Nephron progenitor cell (in vitro differentiated cells): Measurements from ENCODE around the gene CNTNAP4.

ENCODE experiments used
- DNase-seq: peaks from one replicate; pipeline ENCODE4 v3.0.0; 2021
- H3K27ac Mint-ChIP-seq: 2 replicates; pipeline ENCODE4 v1.8.0; 2021; ENCODE audit warnings: mild to moderate bottlenecking, moderate library complexity, mixed read lengths
- H3K27me3 Mint-ChIP-seq: 2 replicates; pipeline ENCODE4 v1.8.0; 2021; ENCODE audit warnings: mild to moderate bottlenecking, low read depth, mixed read lengths; ENCODE audit not compliant: poor library complexity
- H3K36me3 Mint-ChIP-seq: 2 replicates; pipeline ENCODE4 v1.8.0; 2021; ENCODE audit warnings: low read depth, mixed read lengths
- H3K4me1 Mint-ChIP-seq: 2 replicates; pipeline ENCODE4 v1.8.0; 2021; ENCODE audit warnings: mixed read lengths
- H3K4me3 Mint-ChIP-seq: 2 replicates; pipeline ENCODE4 v1.8.0; 2021; ENCODE audit warnings: mild to moderate bottlenecking, moderate library complexity, mixed read lengths
- H3K9me3 Mint-ChIP-seq: 2 replicates; pipeline ENCODE4 v1.8.0; 2021; ENCODE audit warnings: mild to moderate bottlenecking, moderate library complexity, mixed read lengths
- TF ChIP-seq, protein P1 (sequence below): fragments of 200-600 bp; sonication (generic); IDR thresholded peaks from 2 replicates; pipeline ENCODE4 v1.5.0; 2021; ENCODE audit warnings: antibody characterized with exemption

CNTNAP4 gene

DNA sequence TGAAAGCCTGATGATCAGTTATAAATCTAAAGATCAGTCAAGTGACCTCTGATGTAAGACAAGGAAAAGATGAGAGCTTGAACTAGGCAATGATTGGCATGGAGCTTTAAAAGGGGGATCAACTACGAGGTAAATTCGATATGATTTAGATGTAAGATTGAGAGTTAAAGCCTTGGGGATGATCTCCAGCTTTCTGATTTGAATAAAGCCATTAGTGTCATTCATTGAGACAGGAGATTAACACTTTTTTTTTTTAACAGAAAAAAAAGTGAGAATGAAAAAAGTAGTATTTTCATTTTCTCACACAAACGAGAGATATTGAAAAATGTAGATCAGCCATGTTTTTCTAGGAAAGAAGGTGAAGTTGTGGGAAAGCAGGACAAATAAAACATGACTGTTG is 225.4 kb downstream of the CNTNAP4 start:
- Mint-ChIP-seq H3K9me3 (peaks cover 4% of the 10 kb centered on the region), H3K4me3 (no peak overlapping the region), H3K27me3 (no peaks in the 10 kb centered on the region), H3K36me3 (no peaks in the 10 kb centered on the region), H3K4me1 (no peaks in the 10 kb centered on the region), H3K27ac (no peak overlapping the region)
- TF ChIP-seq, protein P1, sequence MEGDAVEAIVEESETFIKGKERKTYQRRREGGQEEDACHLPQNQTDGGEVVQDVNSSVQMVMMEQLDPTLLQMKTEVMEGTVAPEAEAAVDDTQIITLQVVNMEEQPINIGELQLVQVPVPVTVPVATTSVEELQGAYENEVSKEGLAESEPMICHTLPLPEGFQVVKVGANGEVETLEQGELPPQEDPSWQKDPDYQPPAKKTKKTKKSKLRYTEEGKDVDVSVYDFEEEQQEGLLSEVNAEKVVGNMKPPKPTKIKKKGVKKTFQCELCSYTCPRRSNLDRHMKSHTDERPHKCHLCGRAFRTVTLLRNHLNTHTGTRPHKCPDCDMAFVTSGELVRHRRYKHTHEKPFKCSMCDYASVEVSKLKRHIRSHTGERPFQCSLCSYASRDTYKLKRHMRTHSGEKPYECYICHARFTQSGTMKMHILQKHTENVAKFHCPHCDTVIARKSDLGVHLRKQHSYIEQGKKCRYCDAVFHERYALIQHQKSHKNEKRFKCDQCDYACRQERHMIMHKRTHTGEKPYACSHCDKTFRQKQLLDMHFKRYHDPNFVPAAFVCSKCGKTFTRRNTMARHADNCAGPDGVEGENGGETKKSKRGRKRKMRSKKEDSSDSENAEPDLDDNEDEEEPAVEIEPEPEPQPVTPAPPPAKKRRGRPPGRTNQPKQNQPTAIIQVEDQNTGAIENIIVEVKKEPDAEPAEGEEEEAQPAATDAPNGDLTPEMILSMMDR: no peak
- DNase-seq: no peak

DNA sequence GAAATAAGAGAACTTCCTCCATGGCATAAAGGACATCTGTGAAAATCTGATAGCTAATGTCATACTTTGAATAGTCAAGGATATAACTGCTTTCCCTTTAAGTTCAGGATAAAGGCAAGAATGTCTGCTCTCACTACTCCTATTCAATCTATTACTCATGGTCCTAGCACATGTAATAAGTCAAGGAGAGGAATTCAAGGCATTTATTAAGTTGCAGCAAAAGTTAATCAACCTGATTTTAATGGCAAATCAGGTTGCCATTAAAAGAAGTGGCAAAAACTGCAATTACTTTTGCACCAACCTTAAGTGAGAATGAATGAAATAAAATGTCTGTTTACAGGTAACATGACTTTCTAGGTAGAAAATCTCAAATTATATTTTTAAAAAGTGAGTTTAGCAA is 225.9 kb downstream of the CNTNAP4 start:
- Mint-ChIP-seq H3K27ac (no peak overlapping the region), H3K36me3 (no peaks in the 10 kb centered on the region), H3K9me3 (peaks cover 4% of the 10 kb centered on the region), H3K27me3 (no peaks in the 10 kb centered on the region), H3K4me1 (no peaks in the 10 kb centered on the region), H3K4me3 (no peak overlapping the region)
- TF ChIP-seq, protein P1: no peak
- no peak for DNase-seq

- Mint-ChIP-seq H3K27me3 (peaks cover 10% of the 10 kb centered on the region), H3K27ac (no peak overlapping the region), H3K36me3 (no peaks in the 10 kb centered on the region), H3K4me3 (no peak overlapping the region), H3K4me1 (peaks cover 6% of the 10 kb centered on the region), H3K9me3 (no peaks in the 10 kb centered on the region)
- DNase-seq: no peak
- TF ChIP-seq, protein P1: no peak
Measured at GRCh38 chr16:76511203-76511602, 234.0 kb downstream of the CNTNAP4 start.

DNA sequence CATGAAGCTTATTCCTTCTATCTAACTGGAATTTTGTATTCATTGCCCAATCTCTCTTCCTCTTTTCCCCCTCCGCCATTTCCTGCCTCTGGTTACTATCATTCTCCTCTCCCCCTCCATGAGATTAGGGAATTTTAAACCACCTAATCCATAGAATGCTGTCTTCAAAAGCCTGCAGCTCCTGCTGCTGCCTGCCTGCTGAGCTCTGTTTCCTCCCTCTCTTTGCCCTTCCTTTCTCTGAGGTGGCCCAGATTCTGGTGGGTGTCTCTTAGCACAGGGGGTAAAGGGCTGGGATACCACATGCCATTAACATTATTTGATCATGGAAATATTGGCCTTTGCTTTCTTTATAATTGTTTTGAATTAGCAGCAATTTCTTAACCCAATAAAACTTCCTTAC is 241.6 kb downstream of the CNTNAP4 start:
- H3K27me3 Mint-ChIP-seq: no peaks in the 10 kb centered on the region
- H3K27ac Mint-ChIP-seq: peak overlapping the region; percentile 75
- peaks cover 29% of the 10 kb centered on the region for H3K4me1 Mint-ChIP-seq
- H3K36me3 Mint-ChIP-seq: no peaks in the 10 kb centered on the region
- DNase-seq: no peak
- H3K4me3 Mint-ChIP-seq: no peak overlapping the region
- TF ChIP-seq, protein P1: no peak
- no peaks in the 10 kb centered on the region for H3K9me3 Mint-ChIP-seq

DNA sequence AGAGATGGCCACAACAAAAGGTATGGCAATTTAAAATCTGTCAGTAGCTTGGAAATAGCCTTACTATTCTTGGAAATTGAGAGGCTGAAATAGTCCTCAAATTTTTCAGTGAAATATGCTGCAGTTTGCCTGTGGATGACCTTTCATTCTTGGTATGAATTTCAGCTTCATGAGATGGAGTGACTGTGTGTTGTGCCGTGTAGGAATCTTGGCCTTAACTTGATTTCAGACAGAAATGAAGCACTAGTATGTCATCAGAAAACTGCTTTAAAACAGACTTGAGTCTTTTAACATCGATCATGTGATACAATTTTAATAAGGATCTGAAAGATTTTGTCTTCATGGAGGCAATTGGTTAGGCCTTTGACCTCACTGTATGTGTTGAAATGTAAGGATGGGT is 247.2 kb downstream of the CNTNAP4 start:
- TF ChIP-seq, protein P1: no peak
- H3K27ac Mint-ChIP-seq: peak overlapping the region; percentile 54
- no peaks in the 10 kb centered on the region for H3K36me3 Mint-ChIP-seq
- no peak for DNase-seq
- H3K4me1 Mint-ChIP-seq: peaks cover 36% of the 10 kb centered on the region
- H3K4me3 Mint-ChIP-seq: no peak overlapping the region
- H3K9me3 Mint-ChIP-seq: no peaks in the 10 kb centered on the region
- H3K27me3 Mint-ChIP-seq: peaks cover 5% of the 10 kb centered on the region

GRCh38 chr16:76524769-76525168 is 247.6 kb downstream of the CNTNAP4 start:
- no peak overlapping the region for H3K4me3 Mint-ChIP-seq

More at GRCh38 chr16:76524769-76525168, 247.6 kb downstream of the CNTNAP4 start:
- Mint-ChIP-seq H3K27ac (peak overlapping the region; percentile 54), H3K9me3 (no peaks in the 10 kb centered on the region), H3K36me3 (no peaks in the 10 kb centered on the region), H3K4me1 (peaks cover 33% of the 10 kb centered on the region), H3K27me3 (peaks cover 5% of the 10 kb centered on the region)
- TF ChIP-seq, protein P1: no peak
- no peak for DNase-seq
